HG03460 (cell line): ENCODE measurements around the gene ODAPH.
"Not testable (repeated sequence)": the region's sequence is repeated elsewhere in the genome, so short reads cannot be mapped to it uniquely, and the experiment has no call there.

Source experiments
- ATAC-seq: cut with Tn5 transposase; IDR thresholded peaks from one replicate; pipeline ENCODE4 v1.9.1; 2021; ENCODE audit not compliant: unreplicated experiment

ODAPH gene

DNA sequence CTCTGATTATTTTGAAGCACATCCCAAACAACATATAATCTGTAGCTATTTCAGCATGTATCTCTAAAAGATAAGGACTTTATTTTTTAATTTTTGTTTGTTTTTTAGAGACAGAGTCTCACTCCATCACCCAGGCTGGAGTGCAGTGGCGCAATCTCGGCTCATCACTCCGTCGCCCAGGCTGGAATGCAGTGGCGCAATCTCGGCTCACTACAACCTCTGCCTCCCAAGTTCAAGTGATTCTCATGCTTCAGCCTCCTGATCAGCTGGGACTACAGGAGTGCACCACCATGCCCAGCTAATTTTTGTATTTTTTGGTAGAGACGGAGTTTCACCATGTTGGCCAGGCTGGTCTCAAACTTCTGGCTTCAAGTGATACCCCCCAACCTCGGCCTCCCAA lies 11.6 kb upstream of the ODAPH start:
- not testable (repeated sequence) for ATAC-seq

DNA sequence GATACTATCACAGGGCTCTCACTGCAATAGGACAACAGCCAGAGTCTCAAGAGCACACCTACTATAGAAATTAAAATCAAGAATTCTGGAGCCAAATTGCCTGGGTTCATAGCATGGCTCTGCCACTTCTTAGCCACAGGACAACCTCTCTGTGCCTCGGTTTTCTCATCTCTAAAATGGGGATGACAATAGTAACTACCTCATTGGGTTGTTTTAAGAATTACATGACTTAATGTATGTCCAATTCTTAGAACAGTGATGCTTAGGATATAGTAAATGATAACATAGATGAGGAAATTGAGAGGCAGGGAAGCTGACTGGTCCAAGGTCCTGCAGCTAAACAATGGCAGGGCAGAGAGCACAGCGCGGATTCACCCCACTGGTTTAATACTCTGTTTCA lies 11.0 kb upstream of the ODAPH start:
- no peak for ATAC-seq

DNA sequence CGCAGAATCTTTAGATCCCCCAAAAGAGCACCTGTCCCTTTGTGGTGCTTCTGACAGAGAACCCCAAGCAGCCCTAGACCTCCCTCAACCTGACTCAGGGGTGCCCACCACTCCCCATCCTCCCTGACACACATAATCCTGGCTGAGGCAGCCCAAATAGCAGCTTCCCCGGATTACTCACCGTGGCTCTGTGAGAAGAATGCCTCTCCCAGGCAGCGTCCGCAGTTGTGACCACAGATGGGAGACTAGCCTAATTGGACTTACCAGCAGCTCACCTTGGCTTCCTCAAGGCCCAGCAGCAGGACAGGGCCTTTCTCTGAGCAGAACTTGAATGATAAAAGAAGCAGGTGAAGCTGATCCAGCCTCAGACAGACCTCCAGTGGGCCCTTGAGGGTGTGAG lies 10.3 kb upstream of the ODAPH start:
- no peak for ATAC-seq

DNA sequence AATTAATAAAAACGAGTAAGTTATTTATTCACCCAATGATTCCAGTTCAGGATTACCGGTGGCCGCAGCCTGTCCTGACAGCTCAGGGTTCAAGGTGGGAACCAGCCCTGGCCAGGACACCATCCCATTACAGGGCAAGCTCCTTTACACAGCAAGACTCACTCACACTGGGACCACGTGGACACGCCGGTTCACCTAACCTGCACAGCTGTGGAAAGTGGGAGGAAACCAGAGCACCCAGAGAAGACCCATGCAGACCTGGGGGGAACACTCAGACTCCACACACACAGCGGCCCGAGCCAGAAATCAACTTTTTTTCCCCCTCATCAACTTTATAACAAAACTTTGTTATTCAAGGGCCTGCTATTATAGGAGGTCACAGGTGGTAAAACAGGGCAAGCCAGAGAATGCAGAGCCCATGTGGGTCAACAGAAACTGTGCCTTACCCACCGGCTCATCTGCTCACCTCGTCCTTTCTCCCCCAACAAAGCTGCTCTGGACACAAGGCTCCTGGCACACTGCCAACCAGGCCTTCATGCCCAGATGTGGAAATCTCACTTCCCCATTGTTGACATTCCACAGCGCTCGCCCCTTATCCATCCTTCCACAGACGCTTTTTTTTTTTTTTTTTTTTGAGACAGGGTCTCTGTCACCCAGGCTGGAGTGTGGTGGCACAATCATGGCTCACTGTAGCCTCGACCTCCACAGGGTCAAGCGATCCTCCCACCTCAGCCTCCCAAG lies 8.0 kb upstream of the ODAPH start:
- no peak for ATAC-seq

DNA sequence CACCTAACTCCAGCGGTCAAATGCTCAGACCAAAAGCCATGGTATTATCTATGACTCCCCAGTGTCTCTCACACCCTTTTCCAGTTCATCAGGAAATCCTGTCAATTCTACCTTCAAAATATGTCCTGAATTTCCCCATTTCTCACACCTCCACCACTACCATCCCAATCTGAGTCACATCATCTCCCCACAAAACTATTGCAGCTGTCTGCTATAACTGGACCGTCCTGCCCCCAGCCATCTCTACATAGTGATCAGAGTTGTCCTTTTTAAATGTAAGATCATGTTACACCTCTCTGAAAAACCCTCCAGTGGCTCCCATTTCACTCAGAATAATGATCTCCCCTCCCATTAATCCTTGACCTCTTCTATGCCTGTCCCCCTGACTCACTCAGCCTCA lies 6.8 kb upstream of the ODAPH start:
- no peak for ATAC-seq

DNA sequence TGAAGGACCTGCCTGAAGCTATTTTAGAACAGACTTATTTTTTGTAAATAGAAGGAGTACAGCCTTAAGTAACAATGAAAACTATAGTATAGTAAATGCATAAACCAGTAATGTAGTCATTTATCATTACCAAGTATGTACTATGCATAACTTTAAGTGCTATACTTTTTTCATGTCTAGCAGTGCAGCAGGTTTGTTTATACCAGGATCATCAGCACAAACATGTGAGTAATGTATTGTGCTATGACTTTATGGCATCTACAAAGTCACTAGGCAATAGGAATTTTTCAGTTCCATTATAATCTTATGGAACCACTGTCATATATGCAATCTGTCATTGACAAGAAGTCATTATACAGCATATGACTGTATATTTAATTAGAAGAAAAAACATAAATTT lies 3.4 kb upstream of the ODAPH start:
- no peak for ATAC-seq

DNA sequence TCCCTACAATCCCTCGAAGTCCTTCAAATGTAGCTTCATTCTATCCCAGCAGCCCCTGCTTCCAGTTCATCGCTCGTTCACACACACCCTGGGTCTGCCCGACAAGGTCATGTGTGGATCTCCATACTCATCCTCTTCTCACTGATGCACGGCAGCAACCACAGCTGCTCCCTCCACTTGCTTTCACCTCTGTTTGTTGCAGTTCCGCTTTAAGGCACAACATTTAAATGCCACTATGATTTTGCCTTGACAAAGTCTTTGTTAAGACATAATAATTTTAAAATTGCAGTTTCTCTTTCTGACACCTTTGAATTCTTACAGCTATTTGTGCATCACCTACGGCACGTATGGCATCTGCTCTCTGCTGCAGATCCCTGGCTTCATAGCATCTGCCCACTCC lies 1.8 kb downstream of the ODAPH start:
- no peak for ATAC-seq

DNA sequence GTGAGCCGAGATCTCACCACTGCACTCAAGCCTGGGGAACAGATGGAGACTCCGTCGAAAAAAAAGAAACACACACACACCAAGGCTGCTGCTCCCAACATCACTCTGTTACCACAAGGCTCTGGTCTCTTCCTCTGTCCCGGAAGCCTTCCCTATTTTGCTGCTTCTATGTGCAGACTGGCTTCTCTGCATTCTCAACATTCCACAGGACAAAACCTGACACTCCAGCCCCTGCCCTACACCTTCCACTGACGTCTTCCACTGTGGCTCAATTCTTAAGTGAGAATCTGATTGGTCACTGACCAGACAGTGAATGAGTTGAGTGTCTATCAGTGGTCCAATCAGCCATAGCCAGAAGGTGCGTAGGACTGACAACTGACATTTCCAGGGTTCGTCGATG lies 5.9 kb downstream of the ODAPH start:
- no peak for ATAC-seq

DNA sequence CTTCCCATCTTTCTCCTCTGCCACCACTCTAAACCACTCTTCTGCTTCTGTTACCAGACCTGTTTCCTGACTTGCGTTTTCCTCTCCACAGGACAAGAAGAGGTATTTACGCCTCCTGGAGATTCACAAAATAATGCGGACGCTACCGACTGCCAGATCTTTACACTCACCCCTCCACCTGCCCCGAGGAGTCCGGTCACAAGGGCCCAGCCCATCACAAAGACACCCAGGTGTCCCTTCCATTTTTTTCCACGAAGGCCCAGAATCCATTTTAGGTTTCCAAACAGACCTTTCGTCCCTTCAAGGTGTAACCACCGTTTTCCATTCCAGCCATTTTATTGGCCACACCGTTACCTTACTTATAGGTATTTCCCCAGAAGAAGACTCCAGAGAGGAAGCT lies 8.2 kb downstream of the ODAPH start:
- no peak for ATAC-seq

DNA sequence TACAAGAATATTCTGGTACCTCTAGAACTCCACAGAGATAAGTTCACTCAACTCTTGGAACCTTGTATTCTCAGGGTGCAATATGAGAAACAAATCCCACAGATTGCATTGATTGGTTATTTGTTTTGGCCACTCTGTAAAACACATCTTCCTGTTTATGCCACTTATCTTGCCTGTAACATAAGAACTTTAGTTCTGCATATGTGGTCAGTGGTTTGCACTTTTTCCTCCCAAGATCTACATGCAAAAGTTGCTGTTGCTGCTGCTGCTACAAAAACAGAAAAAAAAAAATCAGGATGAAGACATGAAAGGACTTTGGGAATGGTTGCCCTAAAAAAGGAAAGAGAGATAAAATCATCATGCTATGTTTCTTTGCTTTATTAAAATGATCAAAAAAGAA lies 9.6 kb downstream of the ODAPH start:
- no peak for ATAC-seq

DNA sequence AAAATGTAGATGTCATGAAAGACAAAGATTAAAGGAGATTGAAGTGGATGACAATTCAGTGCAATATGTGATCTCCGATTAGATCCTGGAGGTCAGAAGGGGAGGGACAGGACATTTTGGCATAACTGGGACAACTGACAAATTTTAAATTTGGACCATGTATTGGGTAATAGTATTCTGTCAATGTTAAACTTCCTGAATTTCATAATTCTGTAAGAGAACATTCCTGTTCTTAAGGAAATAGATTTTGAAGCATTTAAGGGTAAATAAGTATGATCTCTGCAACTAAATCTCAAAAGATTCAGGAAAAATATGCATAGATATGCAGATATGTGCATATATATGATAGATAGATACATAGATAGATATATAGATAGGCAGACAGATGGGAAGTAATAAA lies 11.0 kb downstream of the ODAPH start:
- ATAC-seq: no peak

DNA sequence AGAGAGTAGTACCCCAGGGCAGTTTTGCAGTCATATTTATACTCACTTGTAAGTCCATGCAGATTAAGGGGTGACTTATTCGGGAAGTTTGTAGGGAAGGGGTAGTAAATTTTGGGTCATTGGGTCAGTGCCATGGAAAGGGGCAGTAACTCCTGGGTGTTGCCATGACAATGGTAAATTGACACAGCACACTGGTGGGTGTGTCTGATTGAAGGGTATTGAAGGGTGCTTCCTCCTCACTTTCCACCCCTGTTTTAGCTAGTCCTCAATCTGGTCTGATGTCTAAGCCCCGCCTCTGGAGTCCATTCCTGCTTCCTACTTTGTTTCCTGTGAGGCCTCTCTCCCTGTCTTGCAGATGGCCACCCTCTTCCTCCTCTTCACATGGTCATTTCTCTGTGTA lies 11.9 kb downstream of the ODAPH start:
- ATAC-seq: no peak

DNA sequence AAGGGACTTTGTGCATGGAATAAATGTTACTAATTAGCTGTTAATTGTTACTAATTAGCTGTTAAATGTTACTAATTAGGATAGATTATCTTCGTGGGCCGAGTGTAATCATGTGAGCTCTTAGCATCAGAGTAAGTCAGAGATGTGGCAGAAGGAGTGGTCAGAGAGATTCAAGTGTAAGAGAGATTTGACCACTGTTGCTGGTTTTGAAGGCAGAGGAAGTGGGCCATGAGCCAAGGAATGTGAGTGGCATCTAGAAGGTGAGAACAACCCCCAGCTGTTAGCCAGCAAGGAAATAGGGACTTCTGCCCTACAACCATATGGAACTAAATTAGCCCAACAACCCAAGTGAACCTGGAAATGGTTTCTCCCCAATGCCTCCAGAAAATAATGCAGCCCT lies 28.2 kb downstream of the ODAPH start:
- no peak for ATAC-seq

DNA sequence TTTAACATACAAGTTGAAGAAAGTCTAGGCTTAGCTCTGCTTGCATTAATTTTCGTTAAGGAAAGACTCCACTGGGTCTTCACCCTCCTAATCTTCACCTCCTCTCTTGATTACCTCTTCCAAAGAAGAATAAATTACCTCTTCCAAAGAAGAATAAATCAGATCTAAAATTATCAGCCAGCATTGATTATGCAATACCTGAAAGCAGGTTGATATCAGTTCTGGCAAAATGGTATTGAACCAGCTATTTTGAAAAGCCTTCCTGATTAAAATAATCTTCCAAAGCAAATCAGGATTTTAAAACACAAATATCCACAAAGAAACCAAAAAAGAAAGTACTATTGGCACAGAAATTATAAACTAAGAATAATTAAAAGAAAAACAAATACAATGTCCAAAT lies 37.5 kb downstream of the ODAPH start:
- no peak for ATAC-seq

DNA sequence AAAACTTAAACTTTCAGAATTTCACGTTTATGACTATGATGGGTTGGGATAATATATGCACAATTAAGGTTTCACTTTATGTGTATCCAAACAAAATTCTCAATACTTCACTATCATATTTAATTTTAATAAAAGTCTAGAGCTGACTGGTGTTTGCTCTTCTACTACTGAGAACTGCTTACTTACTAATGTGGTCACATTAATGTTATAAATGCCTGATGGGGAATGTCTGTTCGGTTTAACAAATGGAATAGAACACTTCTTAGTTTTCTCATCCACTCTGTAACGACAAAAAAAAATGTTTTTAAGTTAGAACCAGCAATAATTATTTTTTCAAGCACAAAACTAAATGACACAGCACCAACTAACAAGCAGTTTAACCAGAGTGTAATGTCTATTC lies 40.2 kb downstream of the ODAPH start:
- ATAC-seq: no peak

DNA sequence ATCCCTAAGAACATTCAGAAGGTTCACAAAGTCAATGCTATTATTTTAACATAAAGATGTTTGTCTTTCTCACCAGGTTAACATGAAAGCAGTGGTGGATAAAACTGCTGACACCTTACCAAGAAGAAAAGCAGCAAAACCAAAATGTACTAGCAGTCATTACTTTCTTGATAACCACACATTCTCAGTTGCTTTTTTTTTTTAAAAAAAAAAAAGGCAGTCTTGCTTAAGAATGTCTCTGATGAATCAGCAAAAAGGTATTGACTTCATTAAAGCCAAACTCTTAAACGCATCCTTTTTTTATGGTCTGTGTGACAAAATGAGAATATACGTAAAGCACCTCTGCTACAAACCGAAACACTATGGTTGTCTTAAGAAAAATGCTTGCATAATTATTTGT lies 42.5 kb downstream of the ODAPH start:
- ATAC-seq: no peak

DNA sequence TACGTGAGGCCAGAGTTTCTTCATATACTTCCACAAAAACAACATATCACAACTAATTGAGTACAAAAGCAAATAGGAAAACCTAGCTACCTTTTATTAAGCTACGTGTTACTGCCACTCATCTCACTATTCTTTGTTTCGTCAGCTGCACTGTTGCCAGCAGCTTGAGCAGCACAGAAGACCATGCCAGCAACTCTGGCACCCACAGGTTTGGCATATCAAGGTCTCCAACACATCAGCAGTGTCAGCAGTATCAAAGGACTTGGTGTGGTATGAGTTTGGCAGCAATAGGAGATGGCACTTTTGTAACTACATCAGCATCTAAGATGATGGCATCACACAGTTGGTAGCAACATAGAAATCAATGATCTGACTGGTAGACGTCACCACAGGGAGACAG lies 43.8 kb downstream of the ODAPH start:
- no peak for ATAC-seq

DNA sequence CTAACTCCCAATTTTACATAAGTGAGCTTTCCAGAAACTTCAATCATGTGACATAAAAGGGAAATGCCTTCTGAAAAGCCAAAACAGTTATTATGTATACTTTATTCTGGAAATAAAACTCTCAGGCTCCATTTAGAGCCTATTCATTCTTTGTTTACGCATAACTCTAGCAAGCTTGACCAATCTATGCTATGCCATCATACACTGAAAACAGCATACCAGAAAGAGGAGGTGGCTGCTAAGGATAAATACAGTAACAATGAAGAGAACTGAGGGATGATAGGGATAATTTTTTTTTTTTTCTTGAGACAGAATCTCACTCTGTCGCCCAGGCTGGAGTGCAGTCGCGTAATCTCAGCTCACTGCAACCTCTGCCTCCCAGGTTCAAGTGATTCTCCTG lies 50.1 kb downstream of the ODAPH start:
- no peak for ATAC-seq

DNA sequence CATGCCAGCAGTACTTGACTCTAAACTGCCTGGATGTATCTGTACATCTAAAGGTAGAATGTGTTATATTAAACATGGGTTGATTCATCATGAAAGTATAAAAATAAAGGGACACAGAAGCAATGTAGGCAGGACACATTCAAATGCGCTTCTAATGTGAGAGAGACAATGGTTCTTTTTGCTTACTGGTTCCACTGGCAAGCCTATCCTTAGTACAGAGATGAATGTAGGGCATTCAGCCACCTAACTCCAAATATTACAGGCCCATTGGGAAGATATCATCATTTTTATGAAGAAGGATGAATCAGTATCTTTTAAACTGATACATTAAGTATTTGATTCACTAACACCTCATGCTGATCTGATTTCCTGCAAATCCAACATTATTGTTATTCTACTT lies 56.4 kb downstream of the ODAPH start:
- no peak for ATAC-seq
